ENCODE results near the gene BTBD2. TPM values are rescaled to one million over a fixed set of nuclear protein-coding genes. Genes with fewer than 3 reads are reported as not detected.
A peak's percentile ranks its signal among the peaks of the same experiment; 100 is the strongest.

Gene BTBD2
- polyA plus RNA-seq, 4 donors, result 86.4 to 114 (median 100) TPM

GRCh38 chr19:1968279-1969175, 47.0 kb downstream of the BTBD2 start:
- DNase-seq (ENCODE audit: low read depth in 4 of 4, low spot score in 3 of 4), result no peak

- DNase-seq (ENCODE audit: low read depth in 4 of 4, low spot score in 3 of 4), result no peak
Measured at GRCh38 chr19:1967087-1967608, 48.4 kb downstream of the BTBD2 start.

- no peak for DNase-seq (ENCODE audit: low read depth in 4 of 4, low spot score in 3 of 4)
Measured at GRCh38 chr19:1962674-1963073, 52.8 kb downstream of the BTBD2 start.

- DNase-seq (ENCODE audit: low read depth in 4 of 4, low spot score in 3 of 4), result peak in 1 of 4 donors; percentile 43
Measured at GRCh38 chr19:1961000-1961883, 54.3 kb downstream of the BTBD2 start.

GRCh38 chr19:1959928-1960589, 55.5 kb downstream of the BTBD2 start:
- no peak for DNase-seq (ENCODE audit: low read depth in 4 of 4, low spot score in 3 of 4)

- no peak for DNase-seq (ENCODE audit: low read depth in 4 of 4, low spot score in 3 of 4)
Measured at GRCh38 chr19:1957562-1958248, 57.8 kb downstream of the BTBD2 start.

GRCh38 chr19:1956868-1957492, 58.5 kb downstream of the BTBD2 start:
- no peak for DNase-seq (ENCODE audit: low read depth in 4 of 4, low spot score in 3 of 4)

- DNase-seq (ENCODE audit: low read depth in 4 of 4, low spot score in 3 of 4), result no peak
Measured at GRCh38 chr19:1956122-1956494, 59.4 kb downstream of the BTBD2 start.

- no peak for DNase-seq (ENCODE audit: low read depth in 4 of 4, low spot score in 3 of 4)
Measured at GRCh38 chr19:1955171-1956121, 60.1 kb downstream of the BTBD2 start.

GRCh38 chr19:1954532-1954933, 61.0 kb downstream of the BTBD2 start:
- DNase-seq (ENCODE audit: low read depth in 4 of 4, low spot score in 3 of 4), result no peak

- DNase-seq (ENCODE audit: low read depth in 4 of 4, low spot score in 3 of 4), result no peak
Measured at GRCh38 chr19:1953441-1954094, 61.9 kb downstream of the BTBD2 start.

- no peak for DNase-seq (ENCODE audit: low read depth in 4 of 4, low spot score in 3 of 4)
Measured at GRCh38 chr19:1953037-1953436, 62.5 kb downstream of the BTBD2 start.

- DNase-seq (ENCODE audit: low read depth in 4 of 4, low spot score in 3 of 4), result no peak
Measured at GRCh38 chr19:1952635-1953034, 62.9 kb downstream of the BTBD2 start.

GRCh38 chr19:1950640-1951039, 64.9 kb downstream of the BTBD2 start:
- no peak for DNase-seq (ENCODE audit: low read depth in 4 of 4, low spot score in 3 of 4)

GRCh38 chr19:1949304-1950101, 66.0 kb downstream of the BTBD2 start:
- no peak for DNase-seq (ENCODE audit: low read depth in 4 of 4, low spot score in 3 of 4)

- no peak for DNase-seq (ENCODE audit: low read depth in 4 of 4, low spot score in 3 of 4)
Measured at GRCh38 chr19:1947651-1948209, 67.8 kb downstream of the BTBD2 start.

- no peak for DNase-seq (ENCODE audit: low read depth in 4 of 4, low spot score in 3 of 4)
Measured at GRCh38 chr19:1945899-1946298, 69.6 kb downstream of the BTBD2 start.
